ENCODE results near the gene MAPK12.

Gene MAPK12

GRCh38 chr22:50220603-50221409 lies 40.7 kb downstream of the MAPK12 start:
- DNase-seq (ENCODE audit: insufficient read length, low spot score) = no peak
- TF ChIP-seq TAF1 (IDR thresholded peaks at IDR 0.05; ENCODE audit: low read depth, low read length) = no peak
- no peak for TF ChIP-seq POU2F2 (IDR thresholded peaks at IDR 0.05; ENCODE audit: low read depth, low read length)
- no peak for TF ChIP-seq SPI1 (IDR thresholded peaks at IDR 0.05; ENCODE audit: low read depth, low read length)
- no peak for TF ChIP-seq POLR2A (IDR thresholded peaks at IDR 0.05; ENCODE audit: low read depth, low read length)
- TF ChIP-seq POLR2AphosphoS5 (IDR thresholded peaks at IDR 0.05; ENCODE audit: low read depth, low read length) = no peak
- TF ChIP-seq PAX5 (IDR thresholded peaks at IDR 0.05; ENCODE audit: insufficient read depth, low read length, severe bottlenecking) = no peak
- FAIRE-seq = peak; percentile 45

DNA sequence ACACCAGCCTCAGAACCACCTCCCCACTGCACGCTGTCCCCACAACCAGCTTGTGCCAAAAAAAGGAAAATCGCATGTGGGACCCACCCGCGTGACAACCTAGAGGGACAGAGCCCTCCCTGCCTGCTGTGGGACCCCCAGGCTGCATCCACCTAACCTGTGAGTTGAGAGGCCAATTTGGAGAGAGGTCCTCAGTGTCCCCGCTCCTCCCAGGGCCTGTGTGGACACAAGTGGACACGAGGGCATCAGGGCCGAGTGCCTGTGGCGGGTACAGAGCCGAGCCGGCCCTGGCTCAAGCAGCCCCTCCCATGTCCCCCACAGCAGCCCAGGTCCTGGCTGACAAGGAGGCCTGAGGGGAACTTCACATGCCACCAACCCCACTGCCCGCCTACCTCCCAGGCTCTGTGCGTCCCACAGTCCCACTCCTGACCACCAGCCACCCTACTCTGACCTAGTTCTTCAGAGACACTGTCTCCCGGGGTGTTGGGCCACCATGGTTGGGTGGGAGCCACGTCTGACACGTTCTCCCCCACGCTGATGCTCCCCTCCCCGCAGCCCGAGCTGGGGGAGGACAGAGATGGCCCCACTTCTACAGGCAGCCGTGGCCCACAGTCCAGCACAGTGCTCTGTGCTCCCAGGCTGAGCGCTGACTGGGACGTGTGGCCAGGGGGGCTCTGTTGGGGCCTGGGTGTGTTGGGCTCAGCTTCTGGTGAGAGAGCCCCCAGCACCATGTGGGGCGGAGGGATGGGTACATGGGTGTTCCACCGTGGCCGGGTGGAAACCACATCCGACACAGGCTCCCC lies 41.5 kb downstream of the MAPK12 start:
- TF ChIP-seq PAX5 (IDR thresholded peaks at IDR 0.05; ENCODE audit: insufficient read depth, low read length, severe bottlenecking) (no peak), TAF1 (IDR thresholded peaks at IDR 0.05; ENCODE audit: low read depth, low read length) (no peak), POU2F2 (IDR thresholded peaks at IDR 0.05; ENCODE audit: low read depth, low read length) (no peak), SPI1 (IDR thresholded peaks at IDR 0.05; ENCODE audit: low read depth, low read length) (no peak), POLR2A (IDR thresholded peaks at IDR 0.05; ENCODE audit: low read depth, low read length) (no peak), POLR2AphosphoS5 (IDR thresholded peaks at IDR 0.05; ENCODE audit: low read depth, low read length) (no peak)
- no peak for DNase-seq (ENCODE audit: insufficient read length, low spot score)
- no peak for FAIRE-seq

GRCh38 chr22:50218996-50219727 lies 42.3 kb downstream of the MAPK12 start:
- FAIRE-seq (no peak), DNase-seq (ENCODE audit: insufficient read length, low spot score) (no peak)
- TF ChIP-seq POLR2AphosphoS5 (IDR thresholded peaks at IDR 0.05; ENCODE audit: low read depth, low read length) (no peak), POU2F2 (IDR thresholded peaks at IDR 0.05; ENCODE audit: low read depth, low read length) (no peak), PAX5 (IDR thresholded peaks at IDR 0.05; ENCODE audit: insufficient read depth, low read length, severe bottlenecking) (no peak), TAF1 (IDR thresholded peaks at IDR 0.05; ENCODE audit: low read depth, low read length) (no peak), SPI1 (IDR thresholded peaks at IDR 0.05; ENCODE audit: low read depth, low read length) (no peak), POLR2A (IDR thresholded peaks at IDR 0.05; ENCODE audit: low read depth, low read length) (no peak)

GRCh38 chr22:50218153-50218995 lies 43.1 kb downstream of the MAPK12 start:
- no peak for TF ChIP-seq POLR2A (IDR thresholded peaks at IDR 0.05; ENCODE audit: low read depth, low read length)
- no peak for TF ChIP-seq POLR2AphosphoS5 (IDR thresholded peaks at IDR 0.05; ENCODE audit: low read depth, low read length)
- no peak for TF ChIP-seq PAX5 (IDR thresholded peaks at IDR 0.05; ENCODE audit: insufficient read depth, low read length, severe bottlenecking)
- TF ChIP-seq POU2F2 (IDR thresholded peaks at IDR 0.05; ENCODE audit: low read depth, low read length) = no peak
- TF ChIP-seq SPI1 (IDR thresholded peaks at IDR 0.05; ENCODE audit: low read depth, low read length) = no peak
- TF ChIP-seq TAF1 (IDR thresholded peaks at IDR 0.05; ENCODE audit: low read depth, low read length) = no peak
- DNase-seq (ENCODE audit: insufficient read length, low spot score) (no peak), FAIRE-seq (no peak)

DNA sequence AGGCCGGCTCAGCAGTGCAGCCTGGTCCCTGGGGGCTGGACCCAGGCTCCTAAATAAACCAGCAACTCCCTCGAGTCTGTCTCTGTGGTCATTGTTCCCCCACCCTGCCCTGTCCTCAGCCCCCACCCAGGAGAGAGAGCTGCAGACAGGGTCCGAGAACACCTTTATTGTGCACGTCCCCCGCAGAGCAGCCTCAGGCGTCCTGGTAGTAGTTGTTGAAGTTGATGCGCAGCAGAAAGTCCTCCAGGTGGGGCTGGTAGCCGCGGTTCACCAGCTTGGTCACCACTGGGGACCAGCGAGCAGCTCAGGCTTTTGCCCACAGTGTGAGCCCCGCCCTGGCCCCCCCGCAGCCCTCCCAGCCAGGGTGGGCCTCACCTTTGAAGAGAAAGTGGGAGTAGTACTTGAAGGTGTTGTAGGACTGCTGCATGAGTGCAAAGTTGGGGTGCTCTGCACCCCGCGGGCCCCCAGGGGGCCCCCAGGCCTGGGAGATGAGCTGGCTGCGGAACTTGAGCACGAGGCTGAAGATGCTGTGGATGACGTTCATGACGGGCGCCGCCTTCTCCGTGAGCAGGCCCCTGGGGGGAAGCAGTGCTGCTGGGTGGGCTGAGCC lies 43.8 kb downstream of the MAPK12 start:
- FAIRE-seq (no peak), DNase-seq (ENCODE audit: insufficient read length, low spot score) (no peak)
- no peak for TF ChIP-seq SPI1 (IDR thresholded peaks at IDR 0.05; ENCODE audit: low read depth, low read length)
- no peak for TF ChIP-seq POU2F2 (IDR thresholded peaks at IDR 0.05; ENCODE audit: low read depth, low read length)
- TF ChIP-seq PAX5 (IDR thresholded peaks at IDR 0.05; ENCODE audit: insufficient read depth, low read length, severe bottlenecking) = no peak
- TF ChIP-seq POLR2AphosphoS5 (IDR thresholded peaks at IDR 0.05; ENCODE audit: low read depth, low read length) = no peak
- TF ChIP-seq POLR2A (IDR thresholded peaks at IDR 0.05; ENCODE audit: low read depth, low read length) = no peak
- TF ChIP-seq TAF1 (IDR thresholded peaks at IDR 0.05; ENCODE audit: low read depth, low read length) = no peak

GRCh38 chr22:50216684-50217520 lies 44.6 kb downstream of the MAPK12 start:
- FAIRE-seq (no peak), DNase-seq (ENCODE audit: insufficient read length, low spot score) (no peak)
- TF ChIP-seq POLR2AphosphoS5 (IDR thresholded peaks at IDR 0.05; ENCODE audit: low read depth, low read length) (peak; percentile 34; the same call in 1 of the 2 replicates), TAF1 (IDR thresholded peaks at IDR 0.05; ENCODE audit: low read depth, low read length) (no peak)

GRCh38 chr22:50216055-50216683 lies 45.3 kb downstream of the MAPK12 start:
- TF ChIP-seq POU2F2 (IDR thresholded peaks at IDR 0.05; ENCODE audit: low read depth, low read length) = no peak
- TF ChIP-seq POLR2AphosphoS5 (IDR thresholded peaks at IDR 0.05; ENCODE audit: low read depth, low read length) = no peak
- no peak for TF ChIP-seq PAX5 (IDR thresholded peaks at IDR 0.05; ENCODE audit: insufficient read depth, low read length, severe bottlenecking)
- no peak for TF ChIP-seq SPI1 (IDR thresholded peaks at IDR 0.05; ENCODE audit: low read depth, low read length)
- TF ChIP-seq TAF1 (IDR thresholded peaks at IDR 0.05; ENCODE audit: low read depth, low read length) = no peak
- no peak for TF ChIP-seq POLR2A (IDR thresholded peaks at IDR 0.05; ENCODE audit: low read depth, low read length)
- DNase-seq (ENCODE audit: insufficient read length, low spot score) = no peak
- FAIRE-seq = no peak
